Neuronal stem cell (in vitro differentiated cells): ENCODE measurements around the gene ZNF692.

Experiments used
- DNase-seq: peaks from one replicate; pipeline ENCODE4 v3.0.0-alpha.2; 2013; ENCODE audit warnings: low spot score
- H2AFZ ChIP-seq: one replicate; pipeline ENCODE4 v1.6.1; 2013; ENCODE audit warnings: mild to moderate bottlenecking, low read length, inconsistent platforms
- H2AK5ac ChIP-seq: 2 replicates; pipeline ENCODE4 v1.6.1; 2013; ENCODE audit warnings: low read depth, mild to moderate bottlenecking, inconsistent platforms, low read length, moderate library complexity, mixed read lengths
- H2BK120ac ChIP-seq: 2 replicates; pipeline ENCODE4 v1.6.1; 2013; ENCODE audit warnings: low read depth, mild to moderate bottlenecking, inconsistent platforms, low read length, moderate library complexity, mixed read lengths
- H2BK12ac ChIP-seq: one replicate; pipeline ENCODE4 v1.6.1; 2013; ENCODE audit warnings: low read length, inconsistent platforms
- H2BK15ac ChIP-seq: 2 replicates; pipeline ENCODE4 v1.6.1; 2013; ENCODE audit warnings: mild to moderate bottlenecking, low read length, inconsistent platforms, mixed read lengths
- H2BK5ac ChIP-seq: one replicate; pipeline ENCODE4 v1.6.1; 2013; ENCODE audit warnings: inconsistent platforms, mild to moderate bottlenecking, low read length, moderate library complexity
- H3K14ac ChIP-seq: one replicate; pipeline ENCODE4 v1.6.1; 2013; ENCODE audit warnings: low read length, inconsistent platforms
- H3K18ac ChIP-seq: 2 replicates; pipeline ENCODE4 v1.6.1; 2013; ENCODE audit warnings: low read length, inconsistent platforms
- H3K23ac ChIP-seq: 2 replicates; pipeline ENCODE4 v1.6.1; 2013; ENCODE audit warnings: low read depth, mild to moderate bottlenecking, mixed read lengths, low read length, inconsistent platforms; ENCODE audit not compliant: poor library complexity
- H3K27ac ChIP-seq: replicated peaks from 3 replicates; pipeline ENCODE4 v1.5.1; 2013; ENCODE audit warnings: low read length, inconsistent platforms
- H3K27me3 ChIP-seq, 3 experiments: 2 replicates each; pipeline ENCODE4 v1.6.1; 2013; ENCODE audit warnings: low read length in 3 of 3, mild to moderate bottlenecking in 2 of 3, inconsistent platforms in 1 of 3, low read depth in 1 of 3, mixed read lengths in 1 of 3, moderate library complexity in 1 of 3; ENCODE audit not compliant: control insufficient read depth in 3 of 3, insufficient read depth in 3 of 3
- H3K36me3 ChIP-seq, 2 donors: replicated peaks in 1 of 2; 2 replicates each; pipeline ENCODE4 v1.6.1; 2013; ENCODE audit warnings: low read length in 2 of 2; ENCODE audit not compliant: control insufficient read depth in 2 of 2, insufficient read depth in 2 of 2
- H3K4ac ChIP-seq: 2 replicates; pipeline ENCODE4 v1.6.1; 2013; ENCODE audit warnings: inconsistent platforms, mild to moderate bottlenecking, low read length, moderate library complexity
- H3K4me1 ChIP-seq, 2 donors: 1 replicate in 1 of 2; 2 replicates in 1 of 2; pipeline ENCODE4 v1.6.1; 2013; ENCODE audit warnings: low read length in 2 of 2, low read depth in 1 of 2; ENCODE audit not compliant: control insufficient read depth in 2 of 2, insufficient read depth in 1 of 2
- H3K4me2 ChIP-seq: one replicate; pipeline ENCODE4 v1.6.1; 2013; ENCODE audit warnings: mild to moderate bottlenecking, low read length, inconsistent platforms; ENCODE audit not compliant: insufficient read depth, poor library complexity, severe bottlenecking
- H3K4me3 ChIP-seq, 2 donors: 2 replicates each; pipeline ENCODE4 v1.5.1; 2013; ENCODE audit warnings: low read length in 2 of 2, mild to moderate bottlenecking in 2 of 2, inconsistent platforms in 1 of 2, moderate library complexity in 1 of 2
- H3K79me1 ChIP-seq: one replicate; pipeline ENCODE4 v1.6.1; 2013; ENCODE audit warnings: low read depth, mild to moderate bottlenecking, inconsistent platforms, low read length, moderate library complexity
- H3K9ac ChIP-seq: one replicate; pipeline ENCODE4 v1.6.1; 2013; ENCODE audit warnings: mild to moderate bottlenecking, low read depth, low read length, inconsistent platforms; ENCODE audit not compliant: poor library complexity
- H3K9me3 ChIP-seq, 2 donors: replicated peaks in 1 of 2; 2 replicates each; pipeline versions ENCODE3 to v1.6.1; 2013; ENCODE audit warnings: low read length in 2 of 2, mild to moderate bottlenecking in 2 of 2, inconsistent platforms in 1 of 2, low read depth in 1 of 2, mixed read lengths in 1 of 2, moderate library complexity in 1 of 2; ENCODE audit not compliant: control insufficient read depth in 2 of 2, insufficient read depth in 1 of 2
- H4K8ac ChIP-seq: one replicate; pipeline ENCODE4 v1.6.1; 2013; ENCODE audit warnings: low read depth, mild to moderate bottlenecking, inconsistent platforms, low read length, moderate library complexity
- H4K91ac ChIP-seq: one replicate; pipeline ENCODE4 v1.6.1; 2013; ENCODE audit warnings: low read length, low read depth, mild to moderate bottlenecking, inconsistent platforms; ENCODE audit not compliant: poor library complexity
- WGBS, 2 donors: extraction: QIAGEN DNeasy Blood & Tissue Kit; methylation state at CpG; one replicate each; pipeline ENCODE4 v1.1.7; 2013; ENCODE audit warnings: missing lambda C conversion rate in 2 of 2, mixed read lengths in 1 of 2; ENCODE audit not compliant: insufficient read length in 2 of 2, insufficient replicate concordance in 1 of 2; ENCODE audit errors: extremely low coverage in 2 of 2; 5-methylcytosine and 5-hydroxymethylcytosine counted together

ZNF692 gene

GRCh38 chr1:248850536-248851251 is 8.2 kb downstream of the ZNF692 start:
- Histone ChIP-seq H2BK5ac (no peak overlapping the region), H3K79me1 (peaks cover 2% of the 10 kb centered on the region), H3K4me1 (no peaks in the 10 kb centered on the region), H3K4me3 (no peak overlapping the region), H3K14ac (no peak overlapping the region), H3K9ac (no peak overlapping the region), H4K8ac (no peak overlapping the region), H2BK120ac (no peak overlapping the region), H3K27ac (no peak overlapping the region), H3K18ac (no peak overlapping the region), H3K27me3 (no peaks in the 10 kb centered on the region), H3K23ac (no peak overlapping the region), H2AFZ (no peak overlapping the region), H3K9me3 (no peaks in the 10 kb centered on the region), H2BK15ac (no peak overlapping the region), H4K91ac (no peak overlapping the region), H3K36me3 (peaks cover 77 to 98% of the 10 kb centered on the region in 2 donors), H3K4ac (no peak overlapping the region), H2BK12ac (no peak overlapping the region), H3K4me2 (no peak overlapping the region), H2AK5ac (no peak overlapping the region)
- no peak for DNase-seq
- no CpG with 5 or more reads among the region's 10 CpGs for WGBS, 2 donors

- Histone ChIP-seq H3K4me3 (no peak overlapping the region), H2BK5ac (no peak overlapping the region), H3K9ac (no peak overlapping the region), H2AFZ (no peak overlapping the region), H2AK5ac (no peak overlapping the region), H3K14ac (no peak overlapping the region), H3K27me3 (no peaks in the 10 kb centered on the region), H3K4me2 (no peak overlapping the region), H2BK15ac (no peak overlapping the region), H3K36me3 (peaks cover 76 to 98% of the 10 kb centered on the region in 2 donors), H2BK120ac (no peak overlapping the region), H3K23ac (peak overlapping the region; percentile 17), H3K27ac (no peak overlapping the region), H4K8ac (no peak overlapping the region), H3K9me3 (no peaks in the 10 kb centered on the region), H3K18ac (no peak overlapping the region), H3K79me1 (peaks cover 2% of the 10 kb centered on the region), H3K4me1 (no peaks in the 10 kb centered on the region), H3K4ac (no peak overlapping the region), H2BK12ac (no peak overlapping the region), H4K91ac (no peak overlapping the region)
- DNase-seq = no peak
- WGBS, 2 donors = no CpG with 5 or more reads among the region's 9 CpGs
Observed at GRCh38 chr1:248850124-248850523, 8.8 kb downstream of the ZNF692 start.

DNA sequence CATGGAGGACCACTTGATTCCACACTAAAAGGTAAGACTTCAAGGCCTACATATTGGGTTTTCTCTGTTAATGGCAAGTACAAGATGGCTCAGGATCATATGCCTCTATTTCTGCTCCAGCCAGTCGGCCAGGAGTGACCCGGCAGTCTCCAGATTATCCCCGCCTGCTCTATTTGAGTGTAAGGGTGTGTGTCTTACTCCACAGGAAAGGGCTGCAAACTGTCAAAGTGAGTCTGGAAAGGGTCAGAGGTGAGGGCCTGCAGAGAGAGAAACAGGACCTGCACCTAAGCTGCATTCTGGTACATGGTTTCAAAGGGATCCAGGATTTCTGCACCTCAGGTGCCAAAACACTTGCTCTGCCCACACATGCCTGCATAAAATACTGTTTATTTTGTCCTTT is 9.2 kb downstream of the ZNF692 start:
- Histone ChIP-seq H4K91ac (no peak overlapping the region), H3K36me3 (peaks cover 74 to 98% of the 10 kb centered on the region in 2 donors), H2BK5ac (no peak overlapping the region), H3K9ac (no peak overlapping the region), H3K4me1 (no peaks in the 10 kb centered on the region), H2AK5ac (no peak overlapping the region), H3K14ac (no peak overlapping the region), H2AFZ (no peak overlapping the region), H2BK120ac (no peak overlapping the region), H3K9me3 (peaks cover 0 to under 1% of the 10 kb centered on the region in 2 donors), H4K8ac (no peak overlapping the region), H3K4ac (no peak overlapping the region), H3K27ac (no peak overlapping the region), H3K23ac (no peak overlapping the region), H3K4me2 (no peak overlapping the region), H3K4me3 (no peak overlapping the region), H3K18ac (no peak overlapping the region), H3K27me3 (no peaks in the 10 kb centered on the region), H3K79me1 (peaks cover 2% of the 10 kb centered on the region), H2BK12ac (no peak overlapping the region), H2BK15ac (no peak overlapping the region)
- no CpG with 5 or more reads among the region's 3 CpGs for WGBS, 2 donors
- no peak for DNase-seq

DNA sequence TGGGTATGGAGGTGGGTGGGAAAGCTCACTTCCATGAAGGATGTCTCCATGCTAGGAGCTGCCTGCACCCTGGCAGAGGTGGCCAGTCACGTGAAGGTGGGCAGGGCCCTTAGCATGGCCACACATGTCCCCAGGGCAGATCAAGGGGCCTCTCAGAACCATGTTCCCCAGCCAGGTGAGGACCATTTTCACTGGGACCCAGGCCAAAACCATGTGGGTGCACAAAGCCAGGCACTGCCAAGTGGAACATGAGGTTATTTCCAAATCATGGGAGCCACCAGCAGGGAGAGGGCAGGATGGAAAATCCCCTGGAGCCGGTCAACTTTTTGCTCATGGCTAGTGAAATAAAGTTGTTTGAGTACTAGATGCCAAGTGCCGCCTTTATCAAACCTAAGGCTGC is 9.7 kb downstream of the ZNF692 start:
- H3K14ac ChIP-seq = no peak overlapping the region
- WGBS, 2 donors = no CpG with 5 or more reads among the region's 3 CpGs
- H2BK120ac ChIP-seq = no peak overlapping the region

More for the DNA sequence above, 9.7 kb downstream of the ZNF692 start:
- Histone ChIP-seq H4K91ac (no peak overlapping the region), H3K36me3 (peaks cover 76 to 98% of the 10 kb centered on the region in 2 donors), H3K4me3 (no peak overlapping the region), H2BK5ac (no peak overlapping the region), H3K9me3 (peaks cover 0 to 2% of the 10 kb centered on the region in 2 donors), H3K4me1 (no peaks in the 10 kb centered on the region), H2BK15ac (no peak overlapping the region), H3K23ac (no peak overlapping the region), H2AK5ac (no peak overlapping the region), H3K9ac (no peak overlapping the region), H3K4ac (no peak overlapping the region), H2AFZ (no peak overlapping the region), H4K8ac (no peak overlapping the region), H3K18ac (no peak overlapping the region), H3K79me1 (peaks cover 2% of the 10 kb centered on the region), H3K4me2 (no peak overlapping the region), H2BK12ac (no peak overlapping the region), H3K27me3 (no peaks in the 10 kb centered on the region), H3K27ac (no peak overlapping the region)
- no peak for DNase-seq
